Ramos (cell line): ENCODE measurements around the gene SNTB2.

Source experiments
- in situ Hi-C: fragments of 300-500 bp; cut with MboI; formaldehyde crosslinking; loops from one replicate; pipeline ENCODE4 v1.14.3; 2022; ENCODE audit warnings: low sequenced_read_pairs; ENCODE audit not compliant: unreplicated experiment

SNTB2 gene

DNA sequence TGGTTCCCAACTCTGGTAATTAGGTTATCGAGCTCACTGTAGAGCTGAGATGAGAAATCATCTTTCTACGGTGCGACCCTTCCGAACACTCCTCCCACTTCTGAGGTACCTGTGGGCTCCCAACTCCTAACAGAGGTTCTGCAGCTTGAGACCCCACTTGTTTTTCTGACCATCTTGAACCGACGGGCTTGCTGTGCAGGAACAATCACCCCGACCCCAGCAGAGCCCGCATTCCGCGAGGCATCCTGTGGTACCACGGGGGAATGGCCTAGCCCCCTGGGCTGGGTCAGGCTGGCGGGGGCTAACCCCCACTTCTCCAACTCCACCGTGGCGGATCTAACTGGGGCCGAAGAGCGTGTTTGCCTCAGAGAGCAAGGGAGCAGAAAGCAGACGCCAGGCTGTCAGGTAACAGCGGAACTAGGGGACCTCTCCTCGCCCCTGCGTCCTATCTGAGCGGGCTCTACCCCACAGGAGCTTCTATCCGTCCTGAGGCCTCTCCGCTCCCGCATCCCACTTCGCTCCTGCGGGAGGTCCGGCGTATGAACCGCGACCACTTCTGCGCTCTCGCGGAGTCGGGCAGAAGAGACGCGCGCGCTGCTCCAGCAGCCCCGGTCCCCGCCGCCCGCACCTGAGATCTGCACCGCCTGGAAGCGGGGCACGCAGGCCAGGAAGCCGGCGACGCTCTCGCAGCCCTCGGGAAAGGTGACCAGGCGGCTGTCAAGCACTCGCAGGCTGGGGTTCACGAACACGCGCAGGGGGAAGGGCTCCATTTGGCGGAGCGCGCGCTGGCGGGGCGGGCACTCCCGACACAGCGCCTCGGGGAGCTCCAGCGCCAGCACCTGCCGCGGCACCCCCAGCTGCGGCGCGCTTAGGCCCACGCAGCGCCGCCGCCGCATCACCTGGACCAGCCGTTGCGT, 142.7 kb downstream of the SNTB2 start:
- in situ Hi-C loops: no loop called here

DNA sequence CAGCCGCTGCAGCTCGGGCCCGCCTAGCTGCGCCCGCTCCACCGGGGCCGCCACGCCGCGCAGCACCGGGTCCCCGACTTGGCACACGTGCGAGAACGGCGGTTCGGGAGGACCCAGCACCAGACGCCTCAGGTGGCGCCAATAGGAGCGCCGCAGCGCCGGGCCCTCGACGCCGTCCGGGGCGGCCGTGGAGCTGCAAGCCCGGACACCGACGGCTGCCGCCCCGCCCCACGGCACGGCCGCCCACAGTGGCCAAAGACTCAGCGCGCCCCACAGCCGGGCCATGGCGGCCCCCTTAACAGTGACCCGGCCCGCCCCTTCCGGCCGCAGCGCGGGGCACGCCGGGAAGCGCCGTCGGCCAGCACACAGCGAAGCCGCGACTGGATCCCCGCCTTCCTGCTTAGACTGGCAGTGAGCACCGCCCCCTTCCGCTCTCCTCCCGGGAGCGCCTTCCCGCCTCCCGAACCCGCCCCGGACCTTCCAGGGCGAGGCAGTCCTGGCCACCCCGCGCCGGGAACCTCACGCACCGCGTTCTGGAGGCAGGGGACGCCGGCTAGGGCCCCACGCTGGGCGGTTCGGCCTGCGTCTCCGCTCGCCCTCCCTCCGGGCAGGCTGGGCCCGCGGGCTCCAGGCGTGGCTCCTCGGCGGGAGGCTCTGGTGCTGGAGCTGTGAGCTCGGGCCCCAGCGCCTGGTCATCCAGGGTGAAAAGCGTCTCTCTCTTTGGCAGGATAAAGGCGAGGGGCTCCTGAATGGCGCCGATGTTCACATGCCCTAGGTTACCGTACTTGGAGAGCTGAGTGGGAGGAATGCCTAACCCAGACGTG, 143.5 kb downstream of the SNTB2 start, which contains the start of gene PDF:
PDF (minus strand) TSS at position 303 of the 824 bp plus-strand sequence; CDS start at position 285, 18 bp downstream.
- in situ Hi-C loops: no loop called here

DNA sequence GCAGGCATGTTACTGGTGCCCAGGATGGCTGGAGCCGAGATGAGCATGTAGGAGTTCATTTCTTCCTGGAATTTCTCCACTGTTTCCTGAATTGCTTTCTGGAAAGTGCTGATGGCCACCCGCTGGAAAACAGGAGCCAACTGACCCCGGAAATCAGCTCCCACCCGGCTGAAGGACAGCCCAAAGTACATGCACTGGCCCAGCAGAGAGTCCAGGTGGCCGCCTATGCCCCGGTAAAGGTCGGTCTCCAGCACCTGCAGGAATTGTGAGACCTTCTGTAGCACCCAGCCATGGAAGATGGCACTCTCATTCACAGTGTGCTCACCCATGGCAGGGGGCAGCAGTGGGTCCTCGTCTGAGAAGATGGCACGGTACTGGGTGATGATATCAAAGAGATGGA, 147.7 kb downstream of the SNTB2 start:
- in situ Hi-C loops: no loop called here

DNA sequence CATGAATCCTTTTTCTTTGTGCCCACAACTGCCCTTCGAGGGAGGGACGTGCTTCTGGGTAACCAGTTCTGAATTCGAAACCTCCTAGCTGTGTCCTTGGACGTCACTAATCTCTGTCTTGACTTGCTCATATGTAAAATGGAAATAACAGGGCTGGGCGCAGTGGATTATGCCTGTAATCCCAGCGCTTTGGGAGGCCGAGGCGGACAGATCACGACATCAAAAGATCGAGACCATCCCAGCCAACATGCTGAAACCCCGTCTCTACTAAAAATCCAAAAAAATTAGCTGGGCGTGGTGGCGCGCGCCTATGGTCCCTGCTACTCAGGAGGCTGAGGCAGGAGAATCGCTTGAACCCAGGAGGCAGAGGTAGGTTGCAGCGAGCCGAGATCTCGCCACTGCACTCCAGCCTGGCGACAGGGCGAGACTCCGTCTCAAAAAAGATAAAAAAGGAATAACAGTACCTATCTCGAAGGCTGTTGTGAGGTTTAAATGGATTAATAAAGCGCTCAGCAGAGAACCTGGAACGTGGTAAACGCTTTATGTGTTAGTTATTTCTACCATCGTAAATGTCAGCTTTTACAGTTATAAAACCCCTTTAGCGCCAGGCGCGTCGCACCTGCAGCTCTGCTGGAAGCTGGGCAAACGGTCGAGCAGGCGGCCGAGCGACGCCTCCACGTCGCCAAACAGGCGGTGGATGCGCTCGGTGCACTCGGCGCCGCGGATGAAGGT, 151.8 kb downstream of the SNTB2 start:
- in situ Hi-C loops: no loop called here

DNA sequence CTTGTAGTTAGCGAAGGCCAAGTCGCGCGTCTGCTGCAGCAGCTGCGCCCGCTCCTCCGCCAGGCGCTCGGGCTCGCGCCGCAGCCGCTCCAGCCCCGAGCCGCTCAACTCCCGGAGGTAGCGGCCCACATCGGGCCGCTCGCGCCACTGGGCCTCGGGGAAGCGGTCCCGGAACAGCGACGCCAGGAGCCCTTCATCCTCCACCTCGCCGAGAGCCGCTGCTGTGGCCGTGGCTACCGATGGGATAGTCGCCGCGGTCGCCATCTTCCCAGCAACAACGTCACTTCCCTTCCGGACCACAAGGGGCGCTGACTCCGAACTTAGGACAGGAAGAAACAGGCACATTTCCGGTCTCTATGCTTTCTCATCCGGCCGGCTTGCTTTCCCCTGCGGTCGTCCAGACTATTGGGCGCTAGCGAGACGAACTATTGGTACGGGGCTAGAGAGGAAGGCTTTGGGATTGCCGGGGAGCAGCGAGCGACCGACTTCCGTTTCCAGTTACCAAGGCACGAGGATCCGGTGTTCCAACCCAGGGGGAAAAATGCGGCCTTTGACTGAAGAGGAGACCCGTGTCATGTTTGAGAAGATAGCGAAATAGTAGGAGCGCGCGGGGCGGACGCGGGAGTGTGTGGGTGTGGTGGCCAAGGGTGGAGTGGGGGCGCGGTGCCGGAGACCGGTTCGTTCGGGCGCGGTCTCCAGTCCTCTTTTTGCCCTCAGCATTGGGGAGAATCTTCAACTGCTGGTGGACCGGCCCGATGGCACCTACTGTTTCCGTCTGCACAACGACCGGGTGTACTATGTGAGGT, 152.5 kb downstream of the SNTB2 start, which contains the start of the genes COG8 and NIP7:
COG8 (minus strand) TSS at position 276 of the 806 bp plus-strand sequence; CDS start at position 264, 12 bp downstream.
NIP7 (plus strand) TSS at position 484 of the 806 bp plus-strand sequence; CDS start at position 542, 58 bp downstream.
- in situ Hi-C loops: no loop called here

DNA sequence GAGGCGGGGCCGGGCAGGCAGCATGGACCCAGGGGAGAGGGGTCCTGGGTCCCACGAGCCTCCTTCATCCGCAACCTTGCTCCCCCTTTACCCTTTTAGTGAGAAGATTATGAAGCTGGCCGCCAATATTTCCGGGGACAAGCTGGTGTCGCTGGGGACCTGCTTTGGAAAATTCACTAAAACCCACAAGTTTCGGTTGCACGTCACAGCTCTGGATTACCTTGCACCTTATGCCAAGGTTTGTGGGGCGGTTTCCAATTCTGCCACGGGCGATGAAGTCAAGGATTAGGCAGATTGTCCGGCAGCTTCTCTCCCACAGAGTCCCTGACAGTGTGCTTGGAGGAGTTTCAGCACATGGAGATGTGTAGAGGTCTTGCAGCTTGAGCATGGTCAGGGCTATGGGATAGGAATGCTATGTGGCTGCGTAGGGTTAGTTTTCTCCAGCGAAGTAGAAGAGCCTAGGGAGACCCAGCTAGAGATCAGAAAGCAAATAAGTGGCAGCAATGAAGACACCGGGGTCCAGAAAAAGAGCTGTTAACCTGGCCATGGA, 153.2 kb downstream of the SNTB2 start:
- in situ Hi-C loops: no loop called here

DNA sequence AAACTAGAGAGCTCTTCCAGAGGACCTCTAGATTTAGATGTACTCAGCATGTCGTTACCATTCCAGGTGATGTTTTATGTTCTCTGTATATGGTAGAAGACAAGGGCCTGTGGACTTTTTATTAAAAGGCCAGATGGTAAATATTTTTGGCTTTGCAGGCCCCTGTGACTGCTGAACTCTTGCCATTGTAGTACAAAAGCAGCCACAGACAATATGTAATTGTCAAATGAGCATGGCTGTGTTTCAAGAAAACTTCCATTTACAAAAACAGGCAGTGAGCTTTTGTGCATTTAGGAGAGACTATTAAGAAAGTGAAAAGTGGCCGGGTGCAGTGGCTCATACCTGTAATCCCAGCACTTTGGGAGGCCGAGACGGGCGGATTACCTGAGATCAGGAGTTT, 157.2 kb downstream of the SNTB2 start:
- in situ Hi-C loops: no loop called here

DNA sequence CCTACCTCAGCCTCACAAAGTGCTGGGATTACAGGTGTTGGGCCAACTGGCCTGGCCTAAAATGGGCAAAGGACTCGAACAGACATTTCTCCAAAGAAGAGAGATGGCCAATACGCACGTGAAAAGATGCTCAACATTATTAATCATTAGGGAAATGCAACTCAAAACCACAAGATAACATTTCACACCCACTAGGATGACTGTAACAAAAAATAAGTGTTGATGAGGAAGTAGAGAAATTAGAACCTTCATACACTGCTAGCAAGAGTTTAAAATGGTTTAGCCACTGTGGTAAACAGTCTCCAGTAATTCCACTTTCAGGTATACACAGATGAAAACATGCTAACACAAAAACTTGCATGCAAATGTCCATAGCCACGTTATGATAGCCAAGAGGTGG, 159.0 kb downstream of the SNTB2 start:
- in situ Hi-C loops: no loop called here

DNA sequence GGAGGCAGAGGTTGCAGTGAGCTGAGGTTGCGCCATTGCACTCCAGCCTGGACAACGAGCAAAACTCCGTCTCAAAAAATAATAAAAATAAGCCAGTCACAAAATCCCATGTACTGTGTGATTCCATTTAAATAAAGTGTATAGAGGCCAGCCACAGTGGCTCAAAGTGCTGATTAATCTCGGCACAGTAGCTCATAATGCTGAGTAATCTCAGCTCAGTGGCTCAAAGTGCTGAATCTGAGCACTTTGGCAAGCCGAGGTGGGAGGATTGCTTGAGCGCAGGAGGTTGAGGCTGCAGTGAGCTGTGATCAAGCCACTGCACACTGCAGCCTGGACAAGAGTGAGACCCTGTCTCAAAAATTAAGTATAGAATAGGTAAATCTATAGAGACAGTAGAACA, 159.7 kb downstream of the SNTB2 start:
- in situ Hi-C loops: no loop called here

DNA sequence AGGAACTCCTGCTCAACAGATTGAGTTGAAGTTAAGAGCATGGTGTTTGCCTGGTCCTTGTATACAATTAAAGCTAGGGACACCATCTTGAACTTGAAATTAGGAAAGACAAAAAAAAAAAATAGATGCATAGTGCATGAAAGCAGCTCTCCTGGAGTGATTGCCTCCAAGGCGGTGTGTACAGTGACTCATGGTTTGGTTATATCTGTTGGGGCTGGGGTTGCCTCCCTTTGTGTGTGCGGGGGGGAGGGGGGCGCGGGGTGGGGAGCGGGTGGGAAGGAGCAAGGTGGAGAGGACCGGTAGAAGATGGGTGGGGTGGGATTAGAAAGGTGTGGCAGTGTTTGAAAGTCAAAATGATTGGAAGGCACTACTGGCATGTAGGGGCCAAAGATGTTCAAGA, 161.3 kb downstream of the SNTB2 start:
- in situ Hi-C loops: no loop called here

DNA sequence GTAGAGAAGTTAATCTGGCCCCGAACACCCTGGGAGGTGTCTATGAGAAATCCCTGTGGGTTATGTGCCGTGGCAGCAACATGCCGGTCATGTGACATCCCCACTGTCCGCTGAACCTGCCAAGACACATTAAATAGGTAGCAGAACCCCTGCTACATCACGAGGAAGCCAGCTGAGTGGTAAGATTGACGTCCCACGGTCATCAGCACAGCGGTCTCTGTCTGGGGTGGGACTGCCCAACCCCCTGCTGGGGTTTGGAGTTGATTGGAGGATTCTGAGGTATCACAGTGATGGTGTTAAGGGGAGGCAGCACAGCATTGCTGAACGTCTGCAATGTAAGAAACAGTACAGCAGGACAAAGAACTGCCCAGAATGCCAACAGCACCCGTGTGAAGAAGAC, 162.6 kb downstream of the SNTB2 start:
- in situ Hi-C loops: no loop called here

DNA sequence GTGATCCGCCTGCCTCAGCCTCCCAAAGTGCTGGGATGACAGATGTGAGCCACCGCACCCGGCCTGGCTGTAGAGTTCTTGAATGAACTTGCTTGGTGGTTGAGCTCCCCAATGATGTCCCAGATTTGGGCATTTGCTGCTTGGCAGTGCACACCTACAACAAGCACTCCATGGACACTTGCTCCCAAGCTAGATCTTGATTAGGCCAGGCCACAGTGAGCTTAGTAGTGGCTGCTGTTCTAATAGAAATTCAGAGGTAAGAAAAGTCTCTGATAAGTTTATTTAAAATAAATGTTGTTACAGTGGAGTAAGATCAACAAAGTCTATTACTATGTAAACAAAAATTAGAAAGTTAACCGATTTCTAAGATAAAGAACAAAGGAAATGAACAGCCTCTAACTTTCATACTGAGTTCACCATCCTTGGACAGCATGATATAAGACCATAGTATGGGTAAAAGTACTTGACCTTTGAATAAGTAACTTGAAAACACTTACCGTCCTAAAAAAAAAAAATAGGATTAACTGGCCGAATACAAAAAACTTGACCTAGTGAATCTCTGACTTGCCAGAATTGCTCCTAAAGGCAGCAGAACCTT, 163.7 kb downstream of the SNTB2 start:
- in situ Hi-C loops: no loop called here

DNA sequence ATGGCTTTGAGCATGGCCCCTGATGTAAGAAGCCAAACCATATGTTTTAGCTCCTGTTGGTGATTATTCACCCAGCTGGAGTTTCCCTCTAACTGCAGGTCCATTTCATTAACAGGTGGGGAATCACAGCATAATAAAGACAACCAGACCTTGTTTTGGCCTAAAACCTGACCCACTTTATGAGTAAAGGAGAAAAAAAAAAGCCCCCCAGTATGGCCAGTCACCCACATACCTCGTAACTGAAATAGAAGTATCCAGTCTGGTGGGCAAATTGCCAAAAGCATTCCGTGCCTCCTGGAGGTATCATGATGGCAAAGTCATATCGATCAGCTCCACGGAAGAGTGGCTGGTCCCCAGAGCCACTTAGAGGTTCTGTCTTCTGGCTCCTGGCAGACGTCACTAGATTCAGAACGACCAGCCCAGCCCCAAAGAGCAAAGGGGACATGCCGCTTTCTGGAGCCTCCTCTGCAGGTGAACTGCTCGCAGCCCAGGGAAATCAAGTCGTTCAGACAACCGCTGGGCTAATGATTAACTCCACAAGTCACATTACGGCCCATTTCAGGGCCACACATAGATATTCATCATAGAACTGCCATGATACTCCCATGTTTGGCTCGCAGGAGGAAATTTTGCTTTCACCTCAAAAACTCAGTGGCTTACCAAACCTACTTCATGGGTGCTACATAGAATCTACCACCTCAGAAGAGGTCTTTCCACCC, 164.5 kb downstream of the SNTB2 start, which contains the start of gene TMED6:
TMED6 (minus strand) TSS at position 478 of the 719 bp plus-strand sequence; CDS start at position 445, 33 bp downstream.
- in situ Hi-C loops: no loop called here
